GM21786 (cell line): ENCODE measurements around the gene PLAC8.
"Not testable (repeated sequence)": the region's sequence is repeated elsewhere in the genome, so short reads cannot be mapped to it uniquely, and the experiment has no call there.

Source experiments
- ATAC-seq: cut with Tn5 transposase; IDR thresholded peaks from one replicate; pipeline ENCODE4 v1.9.1; 2021; ENCODE audit not compliant: unreplicated experiment

The PLAC8 gene

DNA sequence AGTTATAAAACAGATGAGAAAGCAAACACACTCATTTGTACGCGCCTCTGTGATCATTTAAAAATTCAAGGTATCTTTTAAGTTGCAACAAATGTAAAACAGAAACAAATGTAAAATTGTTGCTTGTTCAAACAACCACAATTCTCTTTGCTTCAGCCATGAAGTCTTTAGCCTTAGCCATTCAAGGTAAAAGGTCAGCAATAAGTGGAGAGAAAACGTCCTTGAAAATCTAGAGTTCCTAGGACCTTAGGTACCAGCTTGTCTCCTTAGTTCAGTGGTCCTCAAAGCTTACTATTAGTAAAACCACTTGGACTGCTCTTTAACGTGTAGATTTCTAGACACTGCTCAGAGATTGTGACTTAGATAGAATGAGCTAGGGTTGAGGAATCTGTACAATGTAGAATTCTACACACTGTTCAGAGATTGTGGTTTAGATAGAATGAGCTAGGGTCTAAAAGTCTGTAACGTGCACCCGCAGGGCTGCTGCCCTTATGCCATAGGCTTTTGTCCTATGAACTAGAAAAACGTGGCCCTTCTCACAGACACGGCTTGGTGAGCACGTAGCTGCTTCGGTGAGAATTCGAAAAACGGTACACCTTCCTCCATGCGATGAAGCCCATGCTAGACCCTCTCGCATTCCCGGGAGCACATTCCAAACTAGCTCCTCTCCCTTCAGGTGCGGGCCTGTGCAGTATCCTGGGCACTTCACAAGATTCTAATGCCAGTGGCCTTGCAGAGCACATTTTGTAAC, 1.7 kb downstream of the PLAC8 start:
- ATAC-seq = no peak

DNA sequence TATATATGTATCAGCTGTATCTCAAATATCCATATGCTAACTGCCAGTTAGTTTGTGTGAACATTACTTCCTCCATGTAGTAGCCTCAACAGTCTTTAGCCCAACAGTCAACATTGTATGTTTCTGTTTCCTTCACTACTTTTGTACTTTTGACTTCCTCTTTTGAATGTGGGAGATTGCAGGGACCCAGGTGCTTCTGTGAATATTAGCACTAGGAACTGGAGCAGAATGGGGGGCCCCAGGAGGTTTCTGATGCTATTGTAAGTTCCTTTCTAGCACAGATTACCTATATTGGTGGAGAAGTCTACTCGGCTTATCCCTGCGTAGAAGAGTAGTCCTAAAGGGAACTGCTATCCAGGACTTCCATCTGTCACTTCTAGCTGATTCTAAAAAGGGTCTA, 2.3 kb downstream of the PLAC8 start:
- ATAC-seq = peak; percentile 36

DNA sequence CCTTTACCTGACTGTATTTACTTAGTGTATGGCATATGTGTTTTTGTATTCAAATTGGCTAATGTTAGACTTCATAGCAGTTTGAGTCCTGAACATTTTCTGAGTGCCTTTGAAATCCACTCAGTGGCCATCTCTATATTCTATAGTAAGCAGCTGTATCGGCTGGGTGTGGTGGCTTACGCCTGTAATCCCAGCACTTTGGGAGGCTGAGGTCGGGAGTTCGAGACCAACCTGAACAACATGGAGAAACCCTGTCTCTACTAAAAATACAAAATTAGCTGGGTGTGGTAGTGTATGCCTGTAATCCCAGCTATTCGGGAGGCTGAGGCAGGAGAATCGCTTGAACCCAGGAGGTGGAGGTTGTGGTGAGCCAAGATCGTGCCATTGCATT, 2.8 kb downstream of the PLAC8 start:
- ATAC-seq = not testable (repeated sequence)

DNA sequence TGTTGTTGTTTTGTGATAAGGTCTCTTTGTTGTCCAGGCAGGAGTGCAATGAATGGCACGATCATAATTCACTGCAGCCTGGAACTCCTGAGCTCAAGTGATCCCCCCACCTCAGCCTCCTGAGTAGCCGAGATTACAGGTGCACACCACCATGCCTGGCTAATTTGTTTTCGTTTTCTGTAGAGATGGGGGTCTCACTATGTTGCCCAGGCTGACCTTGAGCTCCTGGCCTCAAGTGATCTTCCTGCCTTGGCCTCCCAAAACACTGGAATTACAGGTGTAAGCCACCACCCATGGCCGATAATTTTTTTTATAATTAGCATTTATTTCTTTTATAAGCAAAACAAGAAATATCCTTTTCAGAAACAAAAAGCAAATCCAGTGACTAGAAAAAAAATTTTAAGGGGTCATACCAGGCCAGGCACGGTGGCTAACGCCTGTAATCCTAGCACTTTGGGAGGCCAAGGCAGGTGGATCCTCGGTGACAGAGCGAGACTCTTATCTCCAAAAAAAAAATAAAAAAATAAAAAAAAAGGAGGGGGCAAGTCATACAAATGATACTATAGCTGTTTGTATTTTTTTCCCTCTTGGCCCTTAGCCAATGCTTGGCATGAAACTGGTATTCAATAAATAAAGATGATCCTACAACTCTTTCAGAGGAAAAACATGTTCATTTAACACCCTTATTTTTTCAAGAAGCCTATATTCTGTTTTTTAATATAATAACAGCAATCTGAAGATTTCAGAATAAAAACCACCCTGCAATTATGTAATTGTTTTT, 3.4 kb downstream of the PLAC8 start:
- ATAC-seq = no peak

DNA sequence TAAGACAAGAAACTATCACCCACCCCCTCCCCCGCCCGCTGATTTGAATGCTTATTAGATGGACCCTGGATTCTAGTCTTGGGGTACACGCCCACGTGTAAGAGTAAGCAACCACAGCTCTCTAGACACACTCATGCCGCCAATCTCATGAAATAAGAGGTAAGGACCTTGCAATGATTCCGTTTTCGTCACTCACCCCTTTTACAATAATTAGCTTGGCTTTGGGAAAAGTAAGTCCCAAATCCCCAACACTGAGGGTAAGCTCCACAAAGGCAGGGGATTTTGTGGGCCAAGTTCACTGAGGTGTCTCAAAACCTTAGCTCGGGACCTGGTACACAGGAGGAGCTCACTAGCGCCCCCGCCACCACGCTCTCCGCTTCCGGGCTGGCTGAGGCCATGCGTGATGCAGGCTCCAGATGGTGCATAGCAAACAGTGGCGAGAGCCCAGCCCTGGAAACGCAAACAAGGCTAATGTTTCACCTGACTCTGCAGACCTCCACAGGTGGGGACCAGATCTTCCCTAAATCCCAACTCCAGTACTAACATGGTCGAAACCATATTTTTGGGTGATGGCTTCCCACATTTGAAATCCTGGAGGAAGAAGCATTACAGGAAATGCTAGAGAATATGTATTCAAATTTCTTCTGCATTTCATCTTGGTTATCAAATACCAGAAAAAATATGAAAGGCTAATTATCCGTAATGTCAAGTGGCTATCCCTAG, 4.1 kb downstream of the PLAC8 start:
- ATAC-seq = peak; percentile 50

DNA sequence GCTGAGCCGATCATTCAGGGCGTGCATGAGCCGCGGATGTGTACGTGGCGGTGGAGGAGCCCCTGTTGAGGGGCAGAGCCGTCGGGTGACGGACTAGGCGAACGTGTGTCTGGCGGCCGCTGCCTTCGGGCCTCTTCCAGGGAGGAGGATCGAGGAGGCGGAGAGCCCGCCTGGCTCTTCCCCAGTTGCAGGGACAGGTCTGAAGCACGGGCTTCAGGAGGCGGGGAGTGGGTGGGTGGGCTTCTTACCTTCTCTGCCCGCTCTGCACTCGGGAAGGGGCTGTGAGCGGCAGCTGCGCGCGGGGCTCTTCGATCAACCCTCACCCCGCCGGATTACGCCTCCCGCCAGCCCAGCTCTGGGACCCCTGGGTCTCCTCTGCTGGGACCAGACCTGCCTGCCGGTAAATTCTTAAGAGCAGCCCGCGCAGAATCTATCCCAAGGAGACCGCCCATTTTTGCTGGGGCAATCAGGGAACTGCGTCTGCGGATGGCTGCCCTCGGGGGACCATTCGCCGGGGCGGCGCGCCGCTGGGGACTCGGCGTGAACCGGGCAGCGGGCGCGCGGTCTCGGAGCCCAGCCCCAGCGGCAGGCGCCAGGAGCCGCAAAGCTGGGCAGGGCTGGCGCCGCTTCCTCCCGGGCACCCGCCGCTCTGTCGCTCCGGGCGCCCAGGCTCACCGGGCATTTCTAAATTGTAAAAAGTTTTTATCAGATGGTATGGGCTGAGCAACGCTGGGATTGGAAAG, 4.9 kb downstream of the PLAC8 start:
- ATAC-seq = no peak

DNA sequence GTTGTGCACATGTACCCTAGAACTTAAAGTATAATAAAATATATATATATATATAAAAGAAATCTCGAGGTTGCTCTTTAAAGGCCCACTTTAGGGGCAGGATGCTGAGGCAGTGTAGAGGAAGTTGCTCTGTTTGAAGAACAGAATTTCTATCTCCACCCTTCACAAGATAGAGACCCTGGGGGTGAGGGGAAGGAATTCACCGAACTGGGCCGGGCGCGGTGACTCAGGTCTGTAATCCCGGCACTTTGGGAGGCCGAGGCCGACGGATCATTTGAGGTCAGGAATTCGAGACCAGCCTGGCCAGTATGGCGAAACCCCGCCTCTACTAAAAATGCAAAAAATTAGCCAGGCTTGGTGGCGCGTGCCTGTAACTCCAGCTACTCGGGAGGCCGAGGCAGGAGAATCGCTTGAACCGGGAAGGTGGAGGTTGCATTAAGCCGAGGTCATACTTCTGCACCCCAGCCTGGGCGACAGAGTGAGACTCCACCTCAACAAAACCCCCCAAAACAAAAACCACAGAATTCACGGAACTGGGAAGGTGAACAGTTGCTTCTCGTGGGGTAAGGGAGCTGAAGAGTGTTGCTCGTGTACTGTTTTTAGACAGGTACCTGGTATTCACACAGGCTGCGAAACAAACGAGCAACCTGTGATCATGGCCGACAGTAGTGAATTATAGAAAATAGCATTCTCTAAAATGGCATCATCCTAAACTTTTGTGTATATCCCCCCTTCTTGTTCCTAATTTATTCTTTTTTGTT, 6.2 kb downstream of the PLAC8 start:
- ATAC-seq = no peak

DNA sequence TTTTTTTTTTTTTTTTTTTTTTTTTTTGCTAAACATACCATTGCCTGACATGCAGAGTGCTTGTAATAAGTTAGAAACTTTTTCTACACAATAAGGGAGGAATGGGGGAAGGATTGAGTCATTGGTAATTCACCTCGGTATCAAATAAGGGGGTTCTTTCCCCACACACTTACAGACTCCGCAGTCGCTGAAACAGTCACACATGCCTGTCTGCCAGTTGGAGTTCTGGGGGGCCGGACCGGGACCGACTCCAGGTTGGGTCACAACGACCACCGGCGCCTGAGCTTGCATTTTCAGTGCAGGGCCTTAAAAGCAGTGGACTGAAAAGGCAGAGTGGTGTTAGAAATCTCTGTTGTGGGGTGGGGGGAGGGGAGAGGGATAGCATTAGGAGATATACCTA, 6.9 kb downstream of the PLAC8 start:
- no peak for ATAC-seq

DNA sequence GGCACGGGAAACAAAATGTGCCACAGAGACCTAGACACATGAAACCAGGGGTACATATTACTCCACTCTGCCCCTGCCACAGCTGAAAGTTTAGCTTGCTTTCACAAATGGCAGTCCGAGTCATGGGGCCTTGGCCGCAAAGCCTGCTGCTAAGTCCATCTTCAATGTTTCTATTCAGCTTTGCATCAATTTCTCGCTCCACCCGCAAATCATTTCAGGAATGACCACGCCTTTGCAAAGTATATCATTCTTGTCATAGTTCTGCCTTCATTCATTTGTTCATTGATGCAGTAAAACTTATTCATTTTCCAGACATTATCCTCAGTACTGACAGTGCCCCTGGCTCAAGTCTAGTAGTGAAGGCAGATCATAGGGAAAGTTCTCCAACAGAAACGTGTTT, 9.5 kb downstream of the PLAC8 start:
- no peak for ATAC-seq

DNA sequence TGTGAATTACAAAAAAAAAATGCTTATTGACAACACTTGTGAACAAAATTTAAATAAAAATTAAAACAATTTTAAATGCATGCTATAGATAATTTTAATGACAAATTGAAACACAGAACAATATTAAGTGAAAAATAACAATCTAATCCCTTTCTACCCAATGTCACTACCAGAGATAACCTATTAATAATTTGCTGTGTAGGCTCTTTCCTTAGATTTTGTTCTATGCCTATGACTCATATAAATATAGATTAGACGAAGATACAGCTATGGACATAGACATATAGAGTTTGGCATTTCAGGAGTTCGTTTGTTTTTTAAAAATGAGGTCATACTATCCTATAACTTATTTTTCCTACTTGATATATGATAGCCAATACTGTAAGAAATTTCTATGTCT, 18.1 kb downstream of the PLAC8 start:
- ATAC-seq = no peak

DNA sequence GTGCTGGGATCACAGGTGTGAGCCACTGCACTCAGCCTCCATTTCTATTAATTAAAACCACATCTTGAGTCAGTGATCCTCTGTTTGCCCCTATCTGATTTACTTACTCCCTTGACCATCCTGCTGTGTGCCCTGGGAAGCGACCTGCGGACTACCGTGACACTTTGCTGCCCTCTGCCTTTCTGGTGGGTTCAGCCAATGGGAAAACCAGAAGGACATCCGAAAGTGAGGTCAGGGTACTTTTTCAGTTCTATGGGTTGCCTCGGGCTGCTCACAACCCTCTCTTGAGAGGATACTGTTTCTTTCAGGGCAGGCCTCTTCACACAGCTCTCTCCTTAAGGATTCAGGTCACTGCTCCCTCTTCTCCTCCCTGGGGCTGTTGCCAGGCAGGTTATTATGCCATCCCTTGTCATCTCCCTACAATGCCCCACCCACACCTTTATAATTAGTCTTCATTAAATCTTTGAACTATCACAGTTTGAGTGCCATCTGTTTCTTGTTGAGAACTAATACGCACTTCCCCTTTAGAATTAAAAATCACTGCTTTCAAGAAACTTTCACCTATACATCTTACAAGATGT, 21.4 kb downstream of the PLAC8 start:
- ATAC-seq = no peak

DNA sequence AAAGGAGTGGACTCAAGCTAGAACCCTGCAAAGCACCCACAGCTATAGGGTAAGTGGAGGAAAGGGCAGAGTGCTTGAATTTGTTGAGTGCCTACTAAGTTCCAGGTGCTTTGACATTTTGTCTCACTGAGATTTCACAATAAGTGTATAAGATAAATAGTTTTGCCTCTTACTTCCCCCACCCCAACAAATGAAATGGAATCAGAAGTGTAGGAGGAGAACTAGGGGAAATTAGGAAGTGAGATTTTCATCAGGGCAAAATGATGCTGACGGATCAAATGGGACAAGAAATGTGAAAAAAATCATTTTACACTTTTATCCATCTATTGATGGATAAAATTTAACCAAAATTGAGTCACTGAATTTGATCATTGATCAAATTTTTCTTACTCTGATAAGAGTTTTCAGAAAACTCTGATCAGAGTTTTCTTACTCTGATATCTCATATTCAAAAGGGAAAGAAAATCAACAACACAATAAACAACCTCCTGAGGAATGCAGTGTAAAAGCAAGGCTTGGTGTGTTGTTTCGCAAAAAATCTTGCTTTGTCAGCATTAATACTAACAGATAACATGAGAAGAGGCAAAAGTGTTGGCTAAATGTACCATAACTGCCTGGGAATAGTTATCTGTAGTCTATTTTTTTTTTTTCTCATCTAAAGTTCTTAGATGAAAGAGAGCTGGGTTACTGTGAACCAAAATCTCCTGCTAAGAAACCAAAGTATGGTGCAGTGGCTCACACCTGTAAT, 24.9 kb downstream of the PLAC8 start:
- no peak for ATAC-seq

DNA sequence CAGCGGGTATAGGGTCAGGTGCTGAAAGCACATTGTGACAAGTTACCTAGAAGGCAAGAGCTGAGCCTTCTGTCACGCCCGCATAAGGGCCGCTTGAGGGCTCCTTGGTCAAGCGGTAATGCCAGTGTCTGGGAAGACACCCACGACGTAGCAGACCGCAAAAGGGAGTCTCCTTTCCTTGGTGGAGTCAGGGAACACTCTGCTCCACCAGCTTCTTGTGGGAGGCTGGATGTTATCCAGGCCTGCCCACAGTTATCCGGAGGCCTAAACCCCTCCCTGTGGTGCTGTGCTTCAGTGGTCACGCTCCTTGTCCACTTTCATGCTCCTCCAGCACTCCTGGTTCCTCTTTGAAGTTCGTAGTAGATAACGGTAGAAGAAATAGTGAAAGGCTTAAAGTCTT, 29.6 kb downstream of the PLAC8 start:
- ATAC-seq = not testable (repeated sequence)

DNA sequence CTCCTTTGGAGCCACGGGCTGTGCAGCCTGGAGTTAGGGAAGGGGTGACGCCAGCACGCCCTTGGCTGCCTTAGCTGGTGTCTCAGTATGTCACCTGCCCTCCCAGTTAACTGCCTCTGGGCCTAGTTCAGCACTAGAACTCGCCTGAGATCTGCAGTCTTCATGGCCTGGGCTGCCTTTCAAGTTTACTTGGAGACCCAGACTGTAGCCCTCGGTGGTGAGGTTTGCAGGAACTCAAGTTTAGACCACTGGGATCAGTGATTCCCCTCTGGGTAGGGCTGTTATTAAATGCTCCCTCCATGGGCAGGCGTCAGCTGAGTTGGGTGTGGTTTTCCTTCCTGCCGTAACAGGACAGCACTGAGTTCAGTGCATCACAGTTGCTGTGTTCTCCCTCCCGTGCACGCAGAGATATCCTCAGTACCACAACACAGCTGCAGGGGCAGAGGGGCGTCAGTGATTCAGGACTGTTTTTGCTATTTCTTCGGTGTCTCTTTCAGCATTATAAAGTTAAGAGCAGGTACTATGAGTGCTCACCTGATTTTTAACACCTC, 30.5 kb downstream of the PLAC8 start:
- peak; percentile 61 for ATAC-seq

DNA sequence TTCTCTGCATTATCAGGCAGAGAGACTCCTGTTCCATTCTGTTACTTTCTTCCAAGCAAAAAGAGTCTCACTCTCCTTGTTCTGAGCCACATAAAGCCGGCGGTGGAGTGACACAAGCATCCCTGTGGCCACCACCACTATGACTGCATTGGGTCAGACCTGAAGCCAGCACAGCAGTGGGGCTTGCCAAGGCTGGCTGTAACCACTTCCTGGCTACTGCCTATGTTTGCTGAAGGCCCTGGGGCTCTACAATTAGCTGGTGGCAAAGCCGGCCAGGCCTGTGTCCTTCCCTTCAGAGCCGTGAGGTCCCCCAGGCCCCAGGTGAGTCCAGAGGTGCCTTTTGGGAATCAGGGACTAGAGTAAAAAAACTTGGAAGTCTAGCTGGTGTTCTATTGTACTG, 31.8 kb downstream of the PLAC8 start:
- ATAC-seq = no peak

DNA sequence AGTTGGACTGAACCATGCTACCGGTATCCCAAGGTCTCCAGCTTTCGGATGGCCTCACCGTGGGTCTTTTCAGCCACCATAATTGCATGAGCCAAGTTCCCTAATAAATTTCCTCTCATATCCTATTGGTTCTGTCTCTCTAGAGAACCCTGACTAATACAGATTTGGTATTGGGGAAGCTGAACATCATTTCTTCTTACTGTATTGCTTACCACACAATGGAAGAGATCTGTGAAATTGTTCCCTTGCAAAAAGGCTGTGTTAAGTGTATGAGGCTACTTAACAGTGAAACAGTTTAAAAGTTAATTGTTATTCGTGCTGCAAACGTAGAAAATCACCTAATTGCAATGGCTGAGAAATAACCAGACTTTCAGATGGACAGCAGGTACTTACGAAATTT, 34.0 kb downstream of the PLAC8 start:
- ATAC-seq = no peak

DNA sequence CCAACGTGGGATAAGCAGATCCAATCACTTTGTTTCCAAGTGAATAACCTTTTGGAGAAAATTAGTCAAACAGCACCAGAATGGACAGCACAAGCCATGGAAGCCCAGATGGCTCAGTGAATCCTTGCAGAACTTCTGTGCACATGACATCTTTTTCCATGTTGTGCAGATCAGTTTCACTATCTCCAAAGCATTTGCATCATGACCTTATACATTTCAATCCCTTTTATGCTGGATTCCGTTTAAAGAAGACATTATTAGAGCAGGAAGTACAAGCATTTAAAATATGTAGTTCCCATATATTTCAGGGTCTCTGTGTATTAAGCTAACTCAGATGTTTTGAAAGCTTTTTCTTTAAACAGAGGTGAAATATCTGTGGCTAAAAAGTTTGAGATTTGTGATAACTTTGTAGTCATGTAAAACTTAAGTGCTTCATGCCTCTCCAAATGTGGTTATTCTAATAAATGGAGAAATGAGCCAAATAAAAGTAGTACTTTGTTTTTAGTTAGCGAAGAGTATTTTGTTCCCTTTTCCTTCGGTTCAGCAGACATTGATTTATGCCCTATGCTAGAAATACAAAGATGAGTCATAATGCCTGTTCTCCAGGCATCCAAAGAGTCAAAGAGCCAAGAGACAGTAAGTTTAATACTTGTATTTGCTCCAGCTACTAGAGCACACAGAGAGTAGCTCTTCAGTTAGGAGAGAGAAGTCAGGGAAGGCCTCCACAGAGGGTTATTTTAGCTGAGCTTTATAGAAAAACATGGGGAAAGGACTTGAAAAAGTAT, 39.0 kb downstream of the PLAC8 start:
- ATAC-seq = no peak

DNA sequence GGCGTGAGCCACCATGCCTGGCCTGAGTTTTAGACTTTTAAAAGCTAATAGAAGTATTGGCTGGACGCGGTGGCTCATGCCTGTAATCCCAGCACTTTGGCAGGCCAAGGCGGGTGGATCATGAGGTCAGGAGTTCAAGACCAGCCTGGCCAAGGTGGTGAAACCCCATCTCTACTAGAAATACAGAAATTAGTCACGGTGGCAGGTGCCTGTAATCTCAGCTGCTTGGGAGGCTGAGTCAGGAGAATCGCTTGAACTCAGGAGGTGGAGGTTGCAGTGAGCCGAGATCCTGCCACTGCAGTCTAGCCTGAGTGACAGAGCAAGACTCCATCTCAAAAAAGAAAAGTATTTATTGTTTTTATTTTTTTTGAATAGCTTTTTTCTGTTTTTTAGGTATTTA, 39.7 kb downstream of the PLAC8 start:
- ATAC-seq = not testable (repeated sequence)
